ENCODE results near the gene CDH4. TPM values are rescaled to one million over a fixed set of nuclear protein-coding genes. Genes with fewer than 3 reads are reported as not detected.

The CDH4 gene
- total and polyA plus RNA-seq, 9 donors: 0.12 to 4.4 (median 0.36) TPM

DNA sequence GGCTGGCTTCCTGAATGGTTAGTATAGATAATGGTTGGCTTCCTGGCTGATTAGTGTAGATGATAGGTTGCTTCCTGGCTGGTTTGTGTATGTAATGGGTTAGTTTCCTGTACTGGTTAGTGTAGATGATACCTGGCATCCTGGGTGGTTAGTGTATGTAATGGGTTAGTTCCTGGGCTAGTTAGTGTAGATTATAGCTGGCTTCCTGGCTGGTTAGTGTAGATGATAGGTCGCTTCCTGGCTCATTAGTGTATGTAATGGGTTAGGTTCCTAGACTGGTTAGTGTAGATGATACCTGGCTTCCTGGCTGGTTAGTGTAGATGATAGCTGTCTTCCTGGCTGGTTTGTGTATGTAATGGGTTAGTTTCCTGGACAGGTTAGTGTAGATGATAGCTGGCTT, 613.3 kb downstream of the CDH4 start:
- Histone ChIP-seq H3K27ac (no peak overlapping the region), H3K4me1 (ENCODE audit: insufficient read depth) (no peaks in the 10 kb centered on the region), H3K36me3 (no peaks in the 10 kb centered on the region), H3K27me3 (no peaks in the 10 kb centered on the region), H3K4me3 (no peak overlapping the region), H3K9me3 (no peaks in the 10 kb centered on the region)
- intact Hi-C loops (cut with DNase I): no loop called here
- WGBS, 3 donors: 94 to 95% (median 95%) methylated on average over 1 of the region's 1 CpG
- no peak for DNase-seq
- TF ChIP-seq, protein P1, sequence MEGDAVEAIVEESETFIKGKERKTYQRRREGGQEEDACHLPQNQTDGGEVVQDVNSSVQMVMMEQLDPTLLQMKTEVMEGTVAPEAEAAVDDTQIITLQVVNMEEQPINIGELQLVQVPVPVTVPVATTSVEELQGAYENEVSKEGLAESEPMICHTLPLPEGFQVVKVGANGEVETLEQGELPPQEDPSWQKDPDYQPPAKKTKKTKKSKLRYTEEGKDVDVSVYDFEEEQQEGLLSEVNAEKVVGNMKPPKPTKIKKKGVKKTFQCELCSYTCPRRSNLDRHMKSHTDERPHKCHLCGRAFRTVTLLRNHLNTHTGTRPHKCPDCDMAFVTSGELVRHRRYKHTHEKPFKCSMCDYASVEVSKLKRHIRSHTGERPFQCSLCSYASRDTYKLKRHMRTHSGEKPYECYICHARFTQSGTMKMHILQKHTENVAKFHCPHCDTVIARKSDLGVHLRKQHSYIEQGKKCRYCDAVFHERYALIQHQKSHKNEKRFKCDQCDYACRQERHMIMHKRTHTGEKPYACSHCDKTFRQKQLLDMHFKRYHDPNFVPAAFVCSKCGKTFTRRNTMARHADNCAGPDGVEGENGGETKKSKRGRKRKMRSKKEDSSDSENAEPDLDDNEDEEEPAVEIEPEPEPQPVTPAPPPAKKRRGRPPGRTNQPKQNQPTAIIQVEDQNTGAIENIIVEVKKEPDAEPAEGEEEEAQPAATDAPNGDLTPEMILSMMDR (IDR thresholded peaks at IDR 0.05): no peak
- TF ChIP-seq EP300 (IDR thresholded peaks at IDR 0.05): no peak
- no peak for TF ChIP-seq POLR2A (IDR thresholded peaks at IDR 0.05)

DNA sequence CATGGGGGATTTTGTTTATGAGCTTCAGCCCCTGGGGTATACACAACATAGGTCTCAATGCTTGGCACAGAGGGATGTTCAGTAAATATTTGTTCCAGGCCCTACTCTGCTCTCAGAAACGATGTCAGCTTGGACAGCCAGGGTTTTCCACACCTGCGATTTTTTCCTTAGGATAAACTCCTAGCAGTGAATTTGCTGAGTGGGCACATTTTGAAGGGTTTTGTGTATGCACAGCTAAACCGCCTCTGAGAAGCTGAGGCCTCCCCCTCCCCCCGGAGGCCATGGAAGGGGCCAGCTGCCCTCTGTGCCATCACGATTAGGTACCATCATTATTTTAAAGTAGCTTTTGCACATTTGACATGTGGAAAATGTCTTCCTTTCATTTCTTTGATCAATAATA, 614.1 kb downstream of the CDH4 start:
- WGBS, 3 donors: 34 to 53% (median 37%) methylated on average over 5 of the region's 5 CpGs
- Histone ChIP-seq H3K9me3 (no peaks in the 10 kb centered on the region), H3K27ac (no peak overlapping the region), H3K4me3 (no peak overlapping the region), H3K27me3 (no peaks in the 10 kb centered on the region), H3K36me3 (no peaks in the 10 kb centered on the region), H3K4me1 (ENCODE audit: insufficient read depth) (no peaks in the 10 kb centered on the region)
- intact Hi-C loops (cut with DNase I): no loop called here
- TF ChIP-seq POLR2A (IDR thresholded peaks at IDR 0.05): no peak
- TF ChIP-seq EP300 (IDR thresholded peaks at IDR 0.05): no peak
- TF ChIP-seq, protein P1 (IDR thresholded peaks at IDR 0.05): no peak
- no peak for DNase-seq

DNA sequence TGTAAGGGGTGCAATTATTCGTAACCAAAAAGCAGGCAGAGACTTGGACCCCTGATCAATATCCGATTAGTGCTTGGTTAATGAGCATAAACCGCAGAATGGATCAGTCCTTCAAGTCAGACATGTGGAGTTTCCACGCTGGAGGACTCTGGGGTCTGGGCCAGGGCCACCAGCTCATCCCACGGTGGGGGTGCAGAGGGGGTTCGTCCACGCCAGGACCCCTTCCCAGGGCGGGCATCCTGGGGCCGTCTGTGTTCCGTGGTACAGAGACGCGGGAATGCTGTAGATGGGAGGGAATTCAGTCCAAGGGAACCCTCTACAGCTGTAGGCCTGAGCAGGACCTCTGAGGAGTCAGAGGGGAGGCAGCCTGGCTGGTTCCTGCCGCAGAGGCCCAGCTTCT, 615.9 kb downstream of the CDH4 start:
- 76 to 85% (median 84%) methylated on average over 13 of the region's 13 CpGs for WGBS, 3 donors
- Histone ChIP-seq H3K4me3 (no peak overlapping the region), H3K27me3 (no peaks in the 10 kb centered on the region), H3K4me1 (ENCODE audit: insufficient read depth) (no peaks in the 10 kb centered on the region), H3K9me3 (no peaks in the 10 kb centered on the region), H3K36me3 (no peaks in the 10 kb centered on the region), H3K27ac (no peak overlapping the region)
- no peak for TF ChIP-seq POLR2A (IDR thresholded peaks at IDR 0.05)
- TF ChIP-seq, protein P1 (IDR thresholded peaks at IDR 0.05): no peak
- TF ChIP-seq EP300 (IDR thresholded peaks at IDR 0.05): no peak
- intact Hi-C loops (cut with DNase I): no loop called here
- no peak for DNase-seq

DNA sequence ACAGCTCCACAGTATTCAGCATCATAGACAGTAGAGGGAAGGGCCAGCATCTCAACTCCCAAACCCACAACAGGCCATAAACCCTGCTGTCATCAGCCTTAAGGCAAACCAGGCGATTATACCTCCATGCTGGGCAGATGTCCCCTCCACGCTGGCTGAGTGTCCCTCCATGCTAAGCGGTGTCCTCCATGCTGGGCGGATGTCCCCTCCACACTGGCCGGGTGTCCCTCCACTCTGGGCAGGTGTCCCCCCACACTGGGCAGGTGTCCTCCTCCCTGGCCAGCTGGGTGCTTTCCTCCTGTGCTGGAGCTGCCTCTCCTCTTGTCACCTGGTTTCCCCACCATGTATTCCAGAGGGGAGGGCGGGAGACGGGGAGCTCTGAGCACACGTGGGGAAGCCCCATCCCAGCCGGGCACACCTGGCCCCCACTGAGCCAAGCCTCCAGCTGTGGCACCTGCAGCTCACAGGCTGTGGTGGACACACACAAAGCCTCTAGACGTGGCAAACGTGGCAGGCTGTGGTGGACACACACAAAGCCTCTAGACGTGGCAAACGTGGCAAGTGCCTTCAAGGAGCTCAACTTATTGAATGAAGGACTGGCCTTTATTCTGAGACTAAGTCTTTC, 616.5 kb downstream of the CDH4 start:
- Histone ChIP-seq H3K4me3 (no peak overlapping the region), H3K4me1 (ENCODE audit: insufficient read depth) (no peaks in the 10 kb centered on the region), H3K27me3 (no peaks in the 10 kb centered on the region), H3K36me3 (no peaks in the 10 kb centered on the region), H3K27ac (no peak overlapping the region), H3K9me3 (no peaks in the 10 kb centered on the region)
- intact Hi-C loops (cut with DNase I): no loop called here
- DNase-seq: no peak
- TF ChIP-seq POLR2A (IDR thresholded peaks at IDR 0.05) (no peak), EP300 (IDR thresholded peaks at IDR 0.05) (no peak)
- TF ChIP-seq, protein P1 (IDR thresholded peaks at IDR 0.05): no peak
- WGBS, 3 donors: 69 to 89% (median 74%) methylated on average over 13 of the region's 13 CpGs

Measured in ovary (tissue), 9 donors.